ENCODE data around the gene ESYT3.

DNA sequence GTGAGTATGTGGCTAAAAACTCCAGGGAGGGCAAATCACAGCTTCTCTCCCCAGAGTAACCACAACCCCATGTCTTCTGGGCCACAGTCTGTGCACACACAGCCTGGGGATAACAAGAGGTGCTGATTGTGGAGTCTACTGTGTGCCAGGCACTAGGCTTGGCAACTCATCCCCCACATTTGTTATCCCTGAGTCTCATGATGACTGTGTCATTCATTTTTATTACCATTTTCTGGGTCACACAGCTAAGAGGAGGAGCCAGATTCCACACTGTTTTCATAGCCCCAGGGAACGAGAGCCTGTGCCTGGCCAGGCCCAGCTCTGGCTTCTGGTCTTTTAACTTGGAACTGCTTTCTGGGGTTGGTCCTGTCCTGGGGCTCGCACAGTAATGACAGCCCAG, 34.5 kb downstream of the ESYT3 start:
- TF ChIP-seq POLR2A (IDR thresholded peaks at IDR 0.05): no peak
- no peak for TF ChIP-seq EP300 (IDR thresholded peaks at IDR 0.05)
- TF ChIP-seq CTCF (IDR thresholded peaks at IDR 0.05): no peak
